GM12878 (cell line): Measurements from ENCODE around the gene UNC5B. TPM values are rescaled to one million over a fixed set of nuclear protein-coding genes. Genes with fewer than 3 reads are reported as not detected.

Source experiments
- ATAC-seq: fragments of 200-7000 bp; cut with Tn5 transposase; 3 replicates; pipeline ENCODE4 v1.9.1; 2020; ENCODE audit warnings: mild to moderate bottlenecking, moderate library complexity
- BruUV-seq: library from RNA; stranded (reverse); fragments of 400-500 nt; replicated peaks from 2 replicates; lab custom pipeline; 2021; lab: Mats Ljungman, UMichigan
- CTCF ChIA-PET: fragments of 300-600 bp; sonication (Branson Sonifier 250); formaldehyde crosslinking; extraction: SDS; loops from one replicate; lab custom pipeline; 2021; ENCODE audit warnings: inconsistent platforms; lab: Yijun Ruan, JAX
- POLR2A ChIA-PET: fragments of 350-600 bp; formaldehyde crosslinking; extraction: SDS; loops from one replicate; lab custom pipeline; 2021; ENCODE audit warnings: inconsistent platforms; lab: Charles Lee
- RAD21 ChIA-PET: fragments of 300-600 bp; sonication (Branson Sonifier 250); formaldehyde crosslinking; loops from one replicate; lab custom pipeline; 2023; ENCODE audit warnings: antibody characterized with exemption; ENCODE audit not compliant: unreplicated experiment; lab: Charles Lee
- SMC1A ChIA-PET: fragments of 300-600 bp; sonication (Branson Sonifier 250); formaldehyde crosslinking; loops from one replicate; lab custom pipeline; 2023; ENCODE audit not compliant: unreplicated experiment, uncharacterized antibody; lab: Charles Lee
- DNase-seq: peaks from one replicate; pipeline ENCODE4 v3.0.0-alpha.2; 2011; ENCODE audit warnings: low read depth, low spot score
- FAIRE-seq: peaks from 3 replicates; lab custom pipeline; 2011; peaks lifted over from hg19 to GRCh38; lab: Jason Lieb, UNC
- H2AFZ ChIP-seq: 2 replicates; pipeline ENCODE4 v1.6.0; 2011; ENCODE audit warnings: low read depth, low read length, control low read depth; ENCODE audit not compliant: control insufficient read depth
- H3K27ac ChIP-seq: 2 replicates; pipeline ENCODE4 v1.5.1; 2011; ENCODE audit warnings: control low read depth; ENCODE audit not compliant: control insufficient read depth, insufficient read depth
- H3K27me3 ChIP-seq, 2 experiments: replicated peaks in 1 of 2; 2 replicates each; pipeline versions ENCODE4 v1.6.0 to v1.6.1; 2011; ENCODE audit warnings: low read length in 1 of 2; ENCODE audit not compliant: control insufficient read depth in 2 of 2, insufficient read depth in 2 of 2
- H3K36me3 ChIP-seq, 2 experiments: 2 replicates each; pipeline ENCODE4 v1.5.1; 2011; ENCODE audit warnings: low read length in 1 of 2; ENCODE audit not compliant: control insufficient read depth in 2 of 2, insufficient read depth in 2 of 2
- H3K4me1 ChIP-seq: 2 replicates; pipeline ENCODE4 v1.6.1; 2011; ENCODE audit warnings: mild to moderate bottlenecking, low read length, moderate library complexity, mixed read lengths; ENCODE audit not compliant: control insufficient read depth, insufficient read depth
- H3K4me2 ChIP-seq: 2 replicates; pipeline ENCODE4 v1.6.0; 2011; ENCODE audit warnings: control low read depth; ENCODE audit not compliant: control insufficient read depth, insufficient read depth
- H3K4me3 ChIP-seq: fragments of 200-600 bp; sonication (generic); 2 replicates; pipeline ENCODE4 v1.5.1; 2016
- H3K79me2 ChIP-seq: 2 replicates; pipeline ENCODE4 v1.6.0; 2011; ENCODE audit warnings: low read length; ENCODE audit not compliant: control insufficient read depth, insufficient read depth
- H3K9ac ChIP-seq: 2 replicates; pipeline ENCODE4 v1.8.0; 2011; ENCODE audit warnings: low read length, control low read depth, mixed read lengths; ENCODE audit not compliant: control insufficient read depth, insufficient read depth
- H3K9me3 ChIP-seq: replicated peaks from 3 replicates; pipeline ENCODE4 v1.5.1; 2011; ENCODE audit warnings: mild to moderate bottlenecking, low read length; ENCODE audit not compliant: control insufficient read depth, insufficient read depth
- H4K20me1 ChIP-seq: 2 replicates; pipeline ENCODE4 v1.6.0; 2011; ENCODE audit not compliant: control insufficient read depth, insufficient read depth
- CBX5 ChIP-seq: sonication (generic); IDR thresholded peaks from 2 replicates; pipeline ENCODE4 v1.6.1; 2016; ENCODE audit warnings: low read depth, moderate library complexity, mild to moderate bottlenecking, inconsistent platforms
- LARP7 ChIP-seq: fragments of 450-650 bp; IDR thresholded peaks from 2 replicates; pipeline ENCODE4 v1.6.1; 2017; ENCODE audit warnings: mild to moderate bottlenecking
- MTA2 ChIP-seq: fragments of 450-650 bp; IDR thresholded peaks from 2 replicates; pipeline ENCODE4 v1.6.1; 2016; ENCODE audit warnings: low read depth, mild to moderate bottlenecking, moderate library complexity
- NKRF ChIP-seq: fragments of 450-650 bp; conservative IDR thresholded peaks from 2 replicates; pipeline ENCODE4 v1.6.1; 2017; ENCODE audit warnings: mild to moderate bottlenecking, moderate library complexity
- SKIL ChIP-seq: fragments of 450-650 bp; IDR thresholded peaks from 2 replicates; pipeline ENCODE4 v1.6.1; 2017; ENCODE audit warnings: mild to moderate bottlenecking, low read depth, inconsistent platforms; ENCODE audit not compliant: poor library complexity, severe bottlenecking
- SMC3 ChIP-seq: IDR thresholded peaks from 2 replicates; pipeline ENCODE4 v1.6.1; 2011; ENCODE audit warnings: low read length, improper control_type of control experiment, borderline replicate concordance
- SREBF1 ChIP-seq: IDR thresholded peaks from 2 replicates; pipeline ENCODE4 v1.6.1; 2012; ENCODE audit warnings: mild to moderate bottlenecking, low read length
- SRF ChIP-seq, 2 experiments: IDR thresholded peaks; 2 replicates each; pipeline ENCODE4 v1.6.1; 2011; ENCODE audit warnings: low read depth in 2 of 2, low read length in 2 of 2, mild to moderate bottlenecking in 1 of 2, moderate library complexity in 1 of 2
- TCF3 ChIP-seq: IDR thresholded peaks from 2 replicates; pipeline ENCODE4 v1.6.1; 2012; ENCODE audit warnings: low read depth, mild to moderate bottlenecking, low read length, borderline replicate concordance; ENCODE audit not compliant: insufficient read depth
- YBX1 ChIP-seq: fragments of 450-650 bp; IDR thresholded peaks from 2 replicates; pipeline ENCODE4 v1.6.1; 2016; ENCODE audit warnings: antibody characterized with exemption
- YY1 ChIP-seq: IDR thresholded peaks from 2 replicates; pipeline ENCODE4 v1.6.1; 2011; ENCODE audit warnings: low read depth, mild to moderate bottlenecking, low read length
- ZNF24 ChIP-seq: fragments of 450-650 bp; IDR thresholded peaks from 2 replicates; pipeline ENCODE4 v1.6.1; 2017; ENCODE audit warnings: antibody characterized with exemption, mild to moderate bottlenecking
- ZNF274 ChIP-seq: IDR thresholded peaks from one replicate; pipeline ENCODE4 v1.8.0; 2011; ENCODE audit not compliant: insufficient read length, insufficient read depth
- WGBS: methylation state at CpG from one replicate; pipeline ENCODE4 v1.1.6; 2016; ENCODE audit warnings: low lambda C conversion rate; ENCODE audit not compliant: insufficient replicate concordance, insufficient coverage; ENCODE audit errors: missing lambda C conversion rate; 5-methylcytosine and 5-hydroxymethylcytosine counted together
- in situ Hi-C: fragments of 300-500 bp; cut with MboI; formaldehyde crosslinking; loops from 9 replicates; pipeline ENCODE4 v1.14.3; 2018; ENCODE audit warnings: mixed read lengths
- intact Hi-C: fragments of 100-400 bp; cut with micrococcal nuclease; formaldehyde crosslinking; loops from one replicate; pipeline ENCODE4 v1.14.2; 2022; ENCODE audit not compliant: unreplicated experiment
- polyA plus RNA-seq, 11 experiments: library from polyadenylated mRNA; depleted of rRNA in 4 of 11; unstranded in 6 of 11; stranded (reverse) in 5 of 11; fragments of >200 nt; fragmentation: Nextera tagmentation in 4 of 11; fragmentation: Illumina TruSeq in 1 of 11; extraction: Ambion mirVana in 4 of 11; extraction: Trizol in 1 of 11; gene quantifications; 1 replicate in 1 of 11; 2 replicates in 10 of 11; pipeline versions ENCODE4 v1.2.1 to v1.2.3, GENCODE V29; 2011 to 2016; ENCODE audit warnings: inconsistent platforms in 2 of 11, missing spikeins in 2 of 11, low read depth in 1 of 11
- total RNA-seq, 4 experiments: library from RNA; depleted of rRNA in 3 of 4; stranded (reverse); fragments of >200 nt in 3 of 4; fragmentation: Illumina TruSeq in 1 of 4; extraction: Trizol in 1 of 4; gene quantifications; 2 replicates each; pipeline versions ENCODE4 v1.2.1 to v1.2.3, GENCODE V29; 2013 to 2021
- TF ChIP-seq, protein P1 (sequence below), 3 experiments: IDR thresholded peaks in 2 of 3; conservative IDR thresholded peaks in 1 of 3; 2 replicates each; pipeline ENCODE4 v1.5.1; 2011; ENCODE audit warnings: low read depth in 3 of 3, low read length in 3 of 3, mild to moderate bottlenecking in 3 of 3, control low read depth in 2 of 3, moderate library complexity in 2 of 3, inconsistent platforms in 1 of 3, mixed read lengths in 1 of 3; ENCODE audit not compliant: control insufficient read depth in 2 of 3, insufficient read depth in 1 of 3; ENCODE audit errors: extremely low read depth in 1 of 3
- TF ChIP-seq, protein P2 (sequence below): IDR thresholded peaks from 2 replicates; pipeline ENCODE4 v1.6.1; 2012; ENCODE audit warnings: mild to moderate bottlenecking, low read depth, low read length

The UNC5B gene
- total and polyA plus RNA-seq, 10 of the 15 experiments (the other 5 are each of a cell fraction or from before 2014, with no cell fraction given), result 0.03 to 0.08 TPM; not detected in 8

DNA sequence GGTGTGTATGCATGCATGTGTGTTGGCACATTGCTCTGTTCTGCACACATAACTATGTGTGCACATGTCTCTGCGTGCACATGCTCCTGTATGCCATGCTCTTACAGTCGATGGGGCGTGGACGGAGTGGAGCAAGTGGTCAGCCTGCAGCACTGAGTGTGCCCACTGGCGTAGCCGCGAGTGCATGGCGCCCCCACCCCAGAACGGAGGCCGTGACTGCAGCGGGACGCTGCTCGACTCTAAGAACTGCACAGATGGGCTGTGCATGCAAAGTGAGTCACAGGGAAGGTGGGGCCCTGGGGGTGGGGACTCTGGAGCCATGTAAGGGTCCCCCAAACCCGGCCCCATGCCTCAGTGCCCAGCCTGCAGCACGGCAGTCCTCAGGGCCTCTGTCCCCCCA is 76.1 kb downstream of the UNC5B start:
- no peak for ATAC-seq
- Histone ChIP-seq H3K9me3 (no peaks in the 10 kb centered on the region), H3K4me2 (no peak overlapping the region), H2AFZ (no peak overlapping the region), H3K9ac (no peak overlapping the region), H3K79me2 (no peaks in the 10 kb centered on the region), H4K20me1 (no peaks in the 10 kb centered on the region), H3K36me3 (no peaks in the 10 kb centered on the region), H3K4me1 (no peaks in the 10 kb centered on the region), H3K27ac (no peak overlapping the region), H3K4me3 (no peak overlapping the region), H3K27me3 (peaks cover 0 to 2% of the 10 kb centered on the region in 2 experiments; a peak in 1 of 4 replicates)
- POLR2A ChIA-PET, result no interaction called here
- FAIRE-seq, result no peak
- intact Hi-C loops, result no loop called here
- SMC1A ChIA-PET, result no interaction called here
- WGBS, result 24% methylated on average over 14 of the region's 15 CpGs
- CTCF ChIA-PET, result no interaction called here
- no TSS peak for BruUV-seq
- DNase-seq, result no peak
- in situ Hi-C loops, result loop anchor here (5.0 kb wide), 1 partner anchor 366 kb away; no protein-coding TSS in a partner anchor
- RAD21 ChIA-PET, result no interaction called here
- no peak for TF ChIP-seq ZNF274
- TF ChIP-seq, protein P1, sequence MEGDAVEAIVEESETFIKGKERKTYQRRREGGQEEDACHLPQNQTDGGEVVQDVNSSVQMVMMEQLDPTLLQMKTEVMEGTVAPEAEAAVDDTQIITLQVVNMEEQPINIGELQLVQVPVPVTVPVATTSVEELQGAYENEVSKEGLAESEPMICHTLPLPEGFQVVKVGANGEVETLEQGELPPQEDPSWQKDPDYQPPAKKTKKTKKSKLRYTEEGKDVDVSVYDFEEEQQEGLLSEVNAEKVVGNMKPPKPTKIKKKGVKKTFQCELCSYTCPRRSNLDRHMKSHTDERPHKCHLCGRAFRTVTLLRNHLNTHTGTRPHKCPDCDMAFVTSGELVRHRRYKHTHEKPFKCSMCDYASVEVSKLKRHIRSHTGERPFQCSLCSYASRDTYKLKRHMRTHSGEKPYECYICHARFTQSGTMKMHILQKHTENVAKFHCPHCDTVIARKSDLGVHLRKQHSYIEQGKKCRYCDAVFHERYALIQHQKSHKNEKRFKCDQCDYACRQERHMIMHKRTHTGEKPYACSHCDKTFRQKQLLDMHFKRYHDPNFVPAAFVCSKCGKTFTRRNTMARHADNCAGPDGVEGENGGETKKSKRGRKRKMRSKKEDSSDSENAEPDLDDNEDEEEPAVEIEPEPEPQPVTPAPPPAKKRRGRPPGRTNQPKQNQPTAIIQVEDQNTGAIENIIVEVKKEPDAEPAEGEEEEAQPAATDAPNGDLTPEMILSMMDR (IDR thresholded peaks at IDR 0.05 in 2 of 3, conservative IDR thresholded peaks at IDR 0.05 in 1 of 3; ENCODE audit: control insufficient read depth in 2 of 3, extremely low read depth in 1 of 3, insufficient read depth in 1 of 3, low read depth in 3 of 3, low read length in 3 of 3), result no peak
- no peak for TF ChIP-seq NKRF
- TF ChIP-seq YY1, result no peak
- no peak for TF ChIP-seq SREBF1
- TF ChIP-seq SMC3, result no peak
- no peak for TF ChIP-seq SKIL
- TF ChIP-seq YBX1, result no peak
- no peak for TF ChIP-seq ZNF24
- TF ChIP-seq LARP7, result no peak
- no peak for TF ChIP-seq SRF (IDR thresholded peaks at IDR 0.05; ENCODE audit: low read depth in 2 of 2, low read length in 2 of 2)
- TF ChIP-seq CBX5, result no peak
- TF ChIP-seq MTA2, result no peak
- TF ChIP-seq, protein P2, sequence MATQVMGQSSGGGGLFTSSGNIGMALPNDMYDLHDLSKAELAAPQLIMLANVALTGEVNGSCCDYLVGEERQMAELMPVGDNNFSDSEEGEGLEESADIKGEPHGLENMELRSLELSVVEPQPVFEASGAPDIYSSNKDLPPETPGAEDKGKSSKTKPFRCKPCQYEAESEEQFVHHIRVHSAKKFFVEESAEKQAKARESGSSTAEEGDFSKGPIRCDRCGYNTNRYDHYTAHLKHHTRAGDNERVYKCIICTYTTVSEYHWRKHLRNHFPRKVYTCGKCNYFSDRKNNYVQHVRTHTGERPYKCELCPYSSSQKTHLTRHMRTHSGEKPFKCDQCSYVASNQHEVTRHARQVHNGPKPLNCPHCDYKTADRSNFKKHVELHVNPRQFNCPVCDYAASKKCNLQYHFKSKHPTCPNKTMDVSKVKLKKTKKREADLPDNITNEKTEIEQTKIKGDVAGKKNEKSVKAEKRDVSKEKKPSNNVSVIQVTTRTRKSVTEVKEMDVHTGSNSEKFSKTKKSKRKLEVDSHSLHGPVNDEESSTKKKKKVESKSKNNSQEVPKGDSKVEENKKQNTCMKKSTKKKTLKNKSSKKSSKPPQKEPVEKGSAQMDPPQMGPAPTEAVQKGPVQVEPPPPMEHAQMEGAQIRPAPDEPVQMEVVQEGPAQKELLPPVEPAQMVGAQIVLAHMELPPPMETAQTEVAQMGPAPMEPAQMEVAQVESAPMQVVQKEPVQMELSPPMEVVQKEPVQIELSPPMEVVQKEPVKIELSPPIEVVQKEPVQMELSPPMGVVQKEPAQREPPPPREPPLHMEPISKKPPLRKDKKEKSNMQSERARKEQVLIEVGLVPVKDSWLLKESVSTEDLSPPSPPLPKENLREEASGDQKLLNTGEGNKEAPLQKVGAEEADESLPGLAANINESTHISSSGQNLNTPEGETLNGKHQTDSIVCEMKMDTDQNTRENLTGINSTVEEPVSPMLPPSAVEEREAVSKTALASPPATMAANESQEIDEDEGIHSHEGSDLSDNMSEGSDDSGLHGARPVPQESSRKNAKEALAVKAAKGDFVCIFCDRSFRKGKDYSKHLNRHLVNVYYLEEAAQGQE, result no peak
- no peak for TF ChIP-seq TCF3
